GM12874 (cell line): ENCODE data around the gene CREB1.

Experiments used
- TF ChIP-seq, protein P1 (sequence below): IDR thresholded peaks from 2 replicates; pipeline ENCODE4 v1.5.1; 2011; ENCODE audit warnings: low read depth, mild to moderate bottlenecking, control low read depth, low read length, moderate library complexity; ENCODE audit not compliant: insufficient read depth

CREB1 gene

DNA sequence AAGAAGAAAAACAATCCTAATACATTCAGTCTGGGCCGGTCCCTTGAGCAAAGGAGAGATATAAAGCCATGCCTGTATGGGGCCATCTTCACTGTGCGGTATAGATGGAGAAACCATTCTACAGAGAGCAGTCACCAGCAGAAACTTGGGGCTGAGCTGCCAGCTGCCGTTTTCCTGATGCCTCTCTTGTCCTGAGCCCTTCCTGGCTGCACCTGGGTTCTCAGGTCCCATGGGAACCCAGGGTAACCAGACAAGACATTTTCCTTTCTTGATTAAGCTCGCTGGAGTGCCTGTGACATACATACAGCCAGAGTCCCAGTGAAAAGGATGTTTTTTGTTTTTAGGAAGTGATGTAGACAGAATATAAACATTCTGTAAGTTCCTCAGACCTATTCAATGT, 100.7 kb downstream of the CREB1 start:
- TF ChIP-seq, protein P1, sequence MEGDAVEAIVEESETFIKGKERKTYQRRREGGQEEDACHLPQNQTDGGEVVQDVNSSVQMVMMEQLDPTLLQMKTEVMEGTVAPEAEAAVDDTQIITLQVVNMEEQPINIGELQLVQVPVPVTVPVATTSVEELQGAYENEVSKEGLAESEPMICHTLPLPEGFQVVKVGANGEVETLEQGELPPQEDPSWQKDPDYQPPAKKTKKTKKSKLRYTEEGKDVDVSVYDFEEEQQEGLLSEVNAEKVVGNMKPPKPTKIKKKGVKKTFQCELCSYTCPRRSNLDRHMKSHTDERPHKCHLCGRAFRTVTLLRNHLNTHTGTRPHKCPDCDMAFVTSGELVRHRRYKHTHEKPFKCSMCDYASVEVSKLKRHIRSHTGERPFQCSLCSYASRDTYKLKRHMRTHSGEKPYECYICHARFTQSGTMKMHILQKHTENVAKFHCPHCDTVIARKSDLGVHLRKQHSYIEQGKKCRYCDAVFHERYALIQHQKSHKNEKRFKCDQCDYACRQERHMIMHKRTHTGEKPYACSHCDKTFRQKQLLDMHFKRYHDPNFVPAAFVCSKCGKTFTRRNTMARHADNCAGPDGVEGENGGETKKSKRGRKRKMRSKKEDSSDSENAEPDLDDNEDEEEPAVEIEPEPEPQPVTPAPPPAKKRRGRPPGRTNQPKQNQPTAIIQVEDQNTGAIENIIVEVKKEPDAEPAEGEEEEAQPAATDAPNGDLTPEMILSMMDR = no peak

DNA sequence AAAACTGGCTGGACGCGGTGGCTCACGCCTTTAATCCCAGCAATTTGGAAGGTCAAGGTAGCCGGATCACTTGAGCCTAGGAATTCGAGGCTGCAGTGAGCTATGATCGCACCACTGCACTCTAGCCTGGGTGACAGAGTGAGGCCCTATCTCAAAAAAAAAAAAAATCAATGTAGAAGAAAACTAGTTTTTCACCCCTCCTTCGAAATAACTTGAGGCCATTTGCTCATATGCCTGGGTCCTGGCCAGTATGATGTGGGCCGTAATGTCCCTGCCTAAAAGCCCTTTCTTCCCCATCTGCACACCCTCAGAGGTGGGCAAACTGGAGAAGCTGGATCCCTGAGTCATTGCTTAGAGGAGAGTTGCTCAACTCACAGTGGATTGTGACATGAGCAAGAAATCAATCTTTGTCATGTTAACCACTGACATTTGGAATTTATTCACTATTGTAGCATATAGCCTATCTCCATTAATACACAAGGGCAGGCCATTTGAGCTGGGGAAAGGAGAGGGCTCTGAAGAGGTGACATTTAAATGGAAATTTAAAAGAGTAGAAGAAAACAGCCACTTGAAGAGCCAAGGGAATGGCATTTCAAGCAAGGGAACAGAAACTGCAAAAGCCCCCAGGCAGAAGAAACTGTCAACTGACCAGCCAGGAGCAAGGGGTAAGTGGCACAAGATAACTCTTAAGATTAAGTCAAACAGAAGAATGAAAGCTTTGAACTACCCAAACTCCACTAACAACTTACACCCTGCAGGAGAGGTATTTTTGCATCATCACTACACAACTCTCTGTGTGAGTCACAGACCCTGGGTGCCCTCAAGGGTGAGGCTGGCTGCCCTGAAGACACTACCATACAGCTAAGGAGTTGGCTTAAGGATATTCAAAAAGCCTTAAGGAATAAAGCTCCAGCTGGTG, 103.1 kb downstream of the CREB1 start:
- TF ChIP-seq, protein P1 = no peak

DNA sequence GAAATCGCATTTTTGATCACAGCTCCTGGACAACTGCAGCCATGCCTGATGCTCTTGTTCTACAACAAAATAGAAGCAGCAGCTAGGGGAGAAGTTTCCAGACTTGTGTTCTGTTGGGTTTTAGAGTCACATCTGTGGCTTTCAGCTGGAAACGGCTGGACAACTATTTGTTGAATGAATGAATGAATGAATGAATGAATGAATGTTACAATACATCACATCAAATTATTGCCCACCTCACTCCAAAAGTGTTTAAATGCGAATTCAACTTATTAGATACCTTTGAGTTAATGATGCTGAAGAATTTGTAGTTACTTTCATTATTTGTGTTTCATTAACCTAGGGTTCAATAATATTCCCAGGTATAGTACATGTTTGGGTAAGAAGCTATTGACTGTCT, 103.9 kb downstream of the CREB1 start:
- TF ChIP-seq, protein P1 = no peak

DNA sequence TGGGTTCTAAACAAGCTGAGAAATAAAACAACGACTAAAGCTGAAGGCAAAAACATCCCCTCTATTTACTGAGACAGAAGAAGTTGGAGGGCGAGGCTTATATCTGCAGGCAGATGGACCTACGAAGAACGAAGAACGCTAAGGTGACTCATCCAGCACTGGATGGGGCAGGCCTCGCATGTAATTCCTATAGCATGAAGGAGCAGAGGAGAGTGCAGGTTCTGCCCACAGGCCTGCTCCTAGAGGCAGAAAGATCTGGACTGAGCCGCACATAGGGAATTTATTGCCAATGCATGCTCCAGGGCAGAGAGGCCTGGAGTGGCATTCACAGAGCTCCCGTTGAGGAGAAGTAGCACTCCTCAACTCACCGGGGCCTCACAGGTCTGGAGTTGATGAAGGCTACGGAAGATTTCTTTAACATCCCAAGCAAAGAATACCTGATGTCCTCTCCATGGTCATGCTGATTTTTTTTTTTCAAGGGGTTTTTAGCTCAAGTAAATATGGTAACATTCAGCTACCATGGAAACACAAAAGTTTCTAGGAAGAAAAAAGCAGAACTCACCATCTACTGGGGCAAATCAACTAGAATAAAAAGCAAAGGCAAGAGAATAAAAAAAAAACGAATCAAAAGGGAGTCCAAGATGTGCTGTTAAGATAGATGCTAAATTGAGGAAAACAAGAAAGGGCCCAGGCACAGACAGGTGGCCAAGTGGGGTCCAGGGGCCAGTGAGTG, 105.9 kb downstream of the CREB1 start:
- TF ChIP-seq, protein P1 = no peak

DNA sequence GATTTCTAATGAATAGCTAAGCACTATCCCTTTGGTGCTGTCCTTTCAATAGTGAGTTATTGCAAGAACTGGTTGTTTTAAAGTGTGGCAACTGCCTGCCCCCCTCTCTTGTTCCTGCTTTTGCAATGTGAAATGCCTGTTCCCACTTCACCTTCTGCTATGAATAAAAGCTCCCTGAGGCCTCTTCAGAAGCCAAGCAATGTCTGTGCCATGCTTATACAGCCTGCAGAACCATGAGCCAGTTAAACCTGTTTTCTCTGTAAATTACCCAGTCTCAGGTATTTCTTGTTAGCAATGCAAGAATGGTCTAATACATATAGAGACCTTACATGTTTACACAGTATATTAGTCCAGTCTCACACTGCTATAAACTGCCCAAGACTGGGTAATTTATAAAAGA, 110.4 kb downstream of the CREB1 start:
- TF ChIP-seq, protein P1 = no peak

DNA sequence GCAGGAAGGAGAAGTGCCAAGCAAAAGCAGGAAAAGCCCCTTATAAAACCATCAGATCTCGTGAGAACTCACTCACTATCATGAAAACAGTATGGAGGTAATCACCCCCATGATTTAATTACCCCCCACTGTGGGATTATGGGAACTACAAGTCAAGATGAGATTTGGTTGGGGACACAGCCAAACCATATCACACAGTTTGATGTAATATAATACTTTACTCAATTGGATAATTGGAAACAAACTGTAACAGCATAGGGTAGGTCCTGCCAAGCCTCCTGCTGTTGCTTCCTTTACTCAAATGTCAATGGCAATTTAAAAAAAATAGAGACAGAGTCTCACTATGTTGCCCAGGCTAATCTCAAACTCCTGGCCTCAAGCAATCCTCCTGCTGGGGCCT, 110.9 kb downstream of the CREB1 start:
- TF ChIP-seq, protein P1 = no peak

DNA sequence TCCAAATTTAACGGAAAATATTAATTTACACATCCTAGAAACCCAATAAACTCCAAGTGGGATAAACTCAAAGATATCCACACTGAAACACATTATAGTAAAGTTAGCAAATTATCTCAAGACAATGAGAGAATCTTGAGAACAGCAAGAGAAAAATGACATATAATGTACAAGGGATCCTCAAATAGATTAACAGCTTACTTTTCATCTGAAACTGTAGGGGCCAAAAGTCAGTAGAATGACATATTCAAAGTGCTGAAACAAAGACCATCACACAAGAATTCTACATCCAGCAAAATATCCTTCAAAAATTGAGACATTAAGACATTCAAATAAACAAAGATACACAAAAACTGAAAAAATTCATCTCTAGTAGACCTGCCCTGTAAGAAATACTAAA, 114.1 kb downstream of the CREB1 start:
- TF ChIP-seq, protein P1 = no peak
